KOPT-K1 (cell line): ENCODE data around the gene IL17RD.

Experiments
- H3K27ac ChIP-seq: fragments of 200-600 bp; sonication (generic); 2 replicates; pipeline ENCODE4 v1.5.1; 2016; ENCODE audit warnings: antibody characterized with exemption, mild to moderate bottlenecking, low read depth, low read length; ENCODE audit not compliant: poor library complexity, severe bottlenecking
- H3K36me3 ChIP-seq: fragments of 200-600 bp; sonication (generic); 2 replicates; pipeline ENCODE4 v1.5.1; 2017; ENCODE audit warnings: antibody characterized with exemption, mild to moderate bottlenecking, low read length, moderate library complexity; ENCODE audit not compliant: insufficient read depth
- H3K9me3 ChIP-seq: fragments of 200-600 bp; sonication (generic); 2 replicates; pipeline ENCODE4 v1.5.1; 2017; ENCODE audit warnings: antibody characterized with exemption, low read length, mild to moderate bottlenecking; ENCODE audit not compliant: insufficient read depth, poor library complexity, severe bottlenecking

Gene IL17RD

GRCh38 chr3:57164217-57164656 lies 916 bp downstream of the IL17RD start:
- no peaks in the 10 kb centered on the region for H3K9me3 ChIP-seq
- H3K27ac ChIP-seq, result no peak overlapping the region
- no peaks in the 10 kb centered on the region for H3K36me3 ChIP-seq

GRCh38 chr3:57163751-57164150 lies 1.4 kb downstream of the IL17RD start:
- H3K9me3 ChIP-seq, result no peaks in the 10 kb centered on the region
- no peaks in the 10 kb centered on the region for H3K36me3 ChIP-seq
- H3K27ac ChIP-seq, result no peak overlapping the region

GRCh38 chr3:57161915-57162314 lies 3.2 kb downstream of the IL17RD start:
- H3K27ac ChIP-seq, result no peak overlapping the region
- no peaks in the 10 kb centered on the region for H3K36me3 ChIP-seq
- H3K9me3 ChIP-seq, result no peaks in the 10 kb centered on the region

DNA sequence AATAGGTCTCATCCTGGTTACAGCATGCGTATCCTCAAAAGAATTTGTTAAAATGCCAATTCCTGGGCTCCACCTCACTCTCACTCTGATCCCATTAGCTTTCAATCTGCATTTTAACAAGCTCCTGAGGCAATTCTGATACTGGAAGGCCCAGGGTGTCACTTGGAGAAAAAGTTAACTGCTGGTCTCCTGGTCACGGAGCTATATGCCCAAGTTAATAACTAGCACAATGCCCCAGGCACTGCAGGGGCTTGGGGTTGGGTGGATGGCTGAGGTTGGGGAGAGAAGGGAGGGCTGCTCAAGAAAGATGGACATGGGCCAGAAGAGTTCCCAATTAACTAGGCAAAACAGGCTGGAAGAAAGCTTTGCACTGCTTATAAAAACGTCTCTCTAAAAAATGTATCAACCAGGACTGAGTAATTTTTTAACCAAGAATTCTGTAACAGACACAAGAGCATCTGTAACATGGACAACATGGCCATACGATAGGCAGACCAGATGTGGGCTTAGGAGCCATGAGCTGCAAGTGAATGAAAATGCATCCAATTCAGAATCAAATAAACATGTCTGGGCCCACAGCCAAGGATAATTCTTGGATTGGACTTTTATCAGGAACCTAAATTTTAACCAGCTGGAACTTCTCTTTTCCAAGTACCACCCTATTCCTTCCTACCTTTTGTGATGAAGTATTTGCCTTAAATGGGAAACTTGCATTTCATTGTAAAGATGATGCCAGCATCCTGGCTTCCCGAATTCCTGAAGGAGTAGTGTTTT lies 4.2 kb downstream of the IL17RD start:
- Histone ChIP-seq H3K36me3 (no peaks in the 10 kb centered on the region), H3K9me3 (no peaks in the 10 kb centered on the region), H3K27ac (no peak overlapping the region)

DNA sequence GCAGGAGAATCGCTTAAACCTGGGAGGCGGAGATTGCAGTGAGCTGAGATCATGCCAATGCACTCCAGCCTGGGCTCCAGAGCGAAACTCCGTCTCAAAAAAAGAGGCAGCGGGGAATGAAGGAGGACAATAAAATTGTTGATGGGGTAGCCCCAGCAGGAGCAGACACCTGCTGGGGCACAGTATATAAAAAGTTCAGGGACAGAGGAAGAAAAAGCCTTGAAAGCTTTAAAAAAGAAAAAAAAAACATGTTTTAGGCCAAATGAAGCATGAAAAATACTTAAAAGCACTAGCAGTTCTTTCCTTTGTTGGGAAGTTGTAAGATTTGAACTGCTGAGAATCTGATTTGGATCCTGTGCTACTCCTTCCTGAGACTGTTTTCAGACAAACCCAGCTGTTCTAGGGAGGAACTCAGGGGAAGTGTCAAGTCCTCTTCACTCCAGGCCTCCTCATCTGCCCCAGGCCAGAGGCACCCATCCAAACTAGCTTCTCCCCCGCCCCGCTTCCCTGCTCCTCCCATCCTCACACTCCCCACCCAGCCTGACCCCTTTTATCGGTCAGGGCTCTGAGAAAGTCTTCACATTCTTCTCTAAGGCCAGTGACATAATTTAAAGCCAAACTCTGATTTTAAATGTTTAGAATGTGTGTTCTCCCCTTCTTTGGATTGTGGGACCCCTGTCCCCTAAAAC lies 4.9 kb downstream of the IL17RD start:
- H3K9me3 ChIP-seq, result no peaks in the 10 kb centered on the region
- H3K36me3 ChIP-seq, result no peaks in the 10 kb centered on the region
- H3K27ac ChIP-seq, result no peak overlapping the region

DNA sequence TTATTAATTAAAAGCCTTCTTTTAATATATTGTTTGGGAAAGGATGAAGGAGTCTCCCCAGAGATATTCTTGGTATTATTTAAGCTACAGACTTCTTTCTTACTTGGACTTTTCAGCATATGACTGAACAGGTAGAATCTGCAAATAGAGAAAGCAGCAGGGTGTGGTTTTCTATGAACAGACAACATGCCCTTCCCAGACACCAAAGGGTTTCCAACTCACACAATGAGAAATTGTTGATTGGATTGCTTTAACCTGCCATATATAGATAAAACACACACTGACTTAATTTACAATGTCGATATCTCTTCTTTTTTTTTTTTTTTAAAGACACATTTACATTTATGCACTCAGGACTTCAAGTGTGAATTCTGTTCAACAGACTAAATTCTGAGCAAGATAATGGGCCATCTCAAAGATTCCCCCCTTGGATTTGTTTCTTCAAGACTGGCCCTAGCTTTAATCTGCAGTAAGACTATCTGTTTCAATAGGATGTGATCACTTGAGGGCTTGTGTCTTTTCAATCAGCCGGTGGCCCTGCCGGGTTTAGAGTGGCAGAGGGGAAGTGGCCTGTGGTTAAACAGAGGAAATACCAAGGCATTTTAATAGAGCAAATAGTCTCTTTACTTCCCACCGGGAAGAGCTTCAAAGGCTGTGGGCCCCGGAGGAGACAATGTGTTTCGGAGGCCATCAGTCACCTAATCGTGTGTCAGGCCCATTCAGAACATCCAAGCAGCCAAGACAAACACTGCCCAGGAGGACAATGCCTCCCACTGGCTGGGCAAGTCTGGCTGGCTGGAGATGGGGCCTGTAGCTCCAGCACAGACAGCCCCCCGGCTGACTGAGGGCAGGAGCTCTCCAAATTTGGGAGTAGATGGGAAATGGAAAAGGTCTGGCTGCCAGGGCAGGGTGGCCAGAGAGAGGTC lies 6.1 kb downstream of the IL17RD start:
- Histone ChIP-seq H3K36me3 (no peaks in the 10 kb centered on the region), H3K27ac (peak overlapping the region; percentile 24), H3K9me3 (no peaks in the 10 kb centered on the region)

DNA sequence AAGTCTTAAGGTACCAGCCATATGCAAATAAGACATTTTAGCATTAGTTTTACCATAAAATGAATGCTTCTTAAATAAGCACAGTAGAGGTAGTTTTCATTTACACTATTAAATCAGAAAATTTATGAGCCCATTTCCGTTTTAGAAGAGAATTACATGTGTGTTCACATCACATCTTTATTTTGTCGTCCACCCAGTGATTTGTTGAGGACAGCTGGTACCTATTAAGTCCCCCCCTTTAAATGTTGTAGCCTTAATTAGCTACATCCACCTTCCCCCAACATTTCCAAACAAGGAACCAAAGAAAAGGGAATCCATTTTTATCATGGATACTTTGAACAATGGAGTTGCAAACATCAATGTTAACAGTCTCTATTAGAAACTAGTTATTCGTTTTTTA lies 6.8 kb downstream of the IL17RD start:
- H3K9me3 ChIP-seq, result no peaks in the 10 kb centered on the region
- H3K36me3 ChIP-seq, result no peaks in the 10 kb centered on the region
- H3K27ac ChIP-seq, result no peak overlapping the region

DNA sequence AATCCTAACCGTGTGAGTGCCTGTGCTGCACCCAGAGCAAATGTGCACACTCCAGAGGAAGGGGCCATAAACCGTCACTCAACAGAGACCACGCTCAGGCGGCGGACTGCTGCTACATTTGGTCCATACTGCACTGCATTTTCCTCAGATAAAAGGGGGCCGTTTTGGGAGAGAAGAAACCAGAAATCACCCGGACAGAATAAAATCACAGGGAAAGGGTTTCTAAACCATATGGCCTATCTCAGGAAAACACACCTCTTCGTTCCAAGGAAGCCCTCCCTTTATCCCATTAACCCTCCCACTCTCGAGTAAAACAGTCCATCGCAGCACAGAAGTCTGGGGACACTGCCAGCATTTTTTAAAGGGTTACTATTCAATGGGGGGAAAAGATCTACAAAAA lies 7.6 kb downstream of the IL17RD start:
- Histone ChIP-seq H3K27ac (no peak overlapping the region), H3K9me3 (no peaks in the 10 kb centered on the region)

DNA sequence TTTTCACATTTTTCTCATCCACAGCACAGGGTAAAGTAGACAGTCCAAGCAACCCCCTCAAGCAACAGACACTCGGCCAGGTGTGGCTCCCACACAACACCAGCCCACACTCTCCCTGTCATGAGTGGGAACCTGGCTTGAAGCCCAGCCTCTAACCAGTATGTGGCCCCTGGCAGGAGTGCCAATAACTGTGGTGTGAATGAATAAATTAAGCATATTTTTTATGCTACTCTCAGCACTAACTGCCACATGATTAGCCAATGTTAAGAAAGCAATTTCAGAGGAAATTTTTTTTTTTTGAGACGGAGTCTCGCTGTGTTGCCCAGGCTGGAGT lies 9.9 kb downstream of the IL17RD start:
- Histone ChIP-seq H3K36me3 (no peaks in the 10 kb centered on the region), H3K27ac (no peak overlapping the region), H3K9me3 (no peaks in the 10 kb centered on the region)

More for the DNA sequence above, 7.6 kb downstream of the IL17RD start:
- H3K36me3 ChIP-seq, result no peaks in the 10 kb centered on the region

GRCh38 chr3:57154470-57155309 lies 10.5 kb downstream of the IL17RD start:
- no peaks in the 10 kb centered on the region for H3K36me3 ChIP-seq
- no peaks in the 10 kb centered on the region for H3K9me3 ChIP-seq
- no peak overlapping the region for H3K27ac ChIP-seq

GRCh38 chr3:57152151-57153143 lies 12.7 kb downstream of the IL17RD start:
- no peak overlapping the region for H3K27ac ChIP-seq
- H3K36me3 ChIP-seq, result no peaks in the 10 kb centered on the region
- no peaks in the 10 kb centered on the region for H3K9me3 ChIP-seq

GRCh38 chr3:57151749-57152148 lies 13.4 kb downstream of the IL17RD start:
- Histone ChIP-seq H3K9me3 (no peaks in the 10 kb centered on the region), H3K27ac (no peak overlapping the region)

GRCh38 chr3:57151021-57151449 lies 14.1 kb downstream of the IL17RD start:
- Histone ChIP-seq H3K27ac (no peak overlapping the region), H3K9me3 (no peaks in the 10 kb centered on the region), H3K36me3 (no peaks in the 10 kb centered on the region)

More at GRCh38 chr3:57151749-57152148, 13.4 kb downstream of the IL17RD start:
- H3K36me3 ChIP-seq, result no peaks in the 10 kb centered on the region
